Loucy (cell line): ENCODE data around the gene MT1HL1.

ENCODE experiments used
- H2AFZ ChIP-seq: fragments of 200-600 bp; sonication (generic); 2 replicates; pipeline ENCODE4 v1.6.0; 2016; ENCODE audit warnings: antibody characterized with exemption, mild to moderate bottlenecking, low read length, moderate library complexity
- H3F3A ChIP-seq: fragments of 200-600 bp; 2 replicates; pipeline ENCODE4 v1.6.0; 2016; ENCODE audit warnings: antibody characterized with exemption, low read depth, mild to moderate bottlenecking
- H3K27me3 ChIP-seq: fragments of 200-600 bp; sonication (generic); 2 replicates; pipeline ENCODE4 v1.6.1; 2014; ENCODE audit warnings: low read length, mild to moderate bottlenecking; ENCODE audit not compliant: insufficient read depth, poor library complexity, severe bottlenecking
- H3K36me3 ChIP-seq: fragments of 200-600 bp; sonication (generic); 2 replicates; pipeline ENCODE4 v1.6.1; 2016; ENCODE audit warnings: low read length; ENCODE audit not compliant: insufficient read depth
- H3K4me1 ChIP-seq: fragments of 200-600 bp; sonication (generic); 2 replicates; pipeline ENCODE4 v1.5.1; 2014; ENCODE audit warnings: low read length, mild to moderate bottlenecking; ENCODE audit not compliant: insufficient read depth, poor library complexity, severe bottlenecking
- H3K4me2 ChIP-seq: fragments of 200-600 bp; sonication (generic); 2 replicates; pipeline ENCODE4 v1.6.0; 2014; ENCODE audit warnings: antibody characterized with exemption, low read length, low read depth, mild to moderate bottlenecking; ENCODE audit not compliant: poor library complexity, severe bottlenecking
- H3K4me3 ChIP-seq: fragments of 200-600 bp; sonication (generic); 2 replicates; pipeline ENCODE4 v1.5.1; 2014; ENCODE audit warnings: low read length, mild to moderate bottlenecking, mixed read lengths; ENCODE audit not compliant: poor library complexity, severe bottlenecking
- H3K79me2 ChIP-seq: fragments of 200-600 bp; sonication (generic); 2 replicates; pipeline ENCODE4 v1.6.1; 2014; ENCODE audit warnings: low read length; ENCODE audit not compliant: insufficient read depth
- H3K9ac ChIP-seq: fragments of 200-600 bp; sonication (generic); 2 replicates; pipeline ENCODE4 v1.6.0; 2014; ENCODE audit warnings: mild to moderate bottlenecking, low read depth, low read length, moderate library complexity; ENCODE audit not compliant: poor library complexity, severe bottlenecking
- H3K9me2 ChIP-seq: fragments of 200-600 bp; sonication (generic); replicated peaks from 2 replicates; pipeline ENCODE4 v1.6.1; 2016; ENCODE audit warnings: low read depth, low read length, mixed read lengths
- H3K9me3 ChIP-seq: fragments of 200-600 bp; sonication (generic); 2 replicates; pipeline ENCODE4 v1.6.1; 2014; ENCODE audit warnings: mild to moderate bottlenecking, antibody characterized with exemption, low read length, low read depth; ENCODE audit not compliant: insufficient read depth
- H4K20me1 ChIP-seq: fragments of 200-600 bp; sonication (generic); 2 replicates; pipeline ENCODE4 v1.6.0; 2014; ENCODE audit warnings: antibody characterized with exemption, low read length, mild to moderate bottlenecking; ENCODE audit not compliant: insufficient read depth, poor library complexity, severe bottlenecking
- EZH2phosphoT487 ChIP-seq: fragments of 200-600 bp; IDR thresholded peaks from 2 replicates; pipeline ENCODE4 v1.6.1; 2018; ENCODE audit warnings: antibody characterized with exemption, mild to moderate bottlenecking, moderate library complexity, borderline replicate concordance
- TF ChIP-seq, protein P1 (sequence below): fragments of 200-600 bp; sonication (generic); conservative IDR thresholded peaks from 2 replicates; pipeline ENCODE4 v1.5.1; 2014; ENCODE audit warnings: mild to moderate bottlenecking, antibody characterized with exemption, low read length

Gene MT1HL1

DNA sequence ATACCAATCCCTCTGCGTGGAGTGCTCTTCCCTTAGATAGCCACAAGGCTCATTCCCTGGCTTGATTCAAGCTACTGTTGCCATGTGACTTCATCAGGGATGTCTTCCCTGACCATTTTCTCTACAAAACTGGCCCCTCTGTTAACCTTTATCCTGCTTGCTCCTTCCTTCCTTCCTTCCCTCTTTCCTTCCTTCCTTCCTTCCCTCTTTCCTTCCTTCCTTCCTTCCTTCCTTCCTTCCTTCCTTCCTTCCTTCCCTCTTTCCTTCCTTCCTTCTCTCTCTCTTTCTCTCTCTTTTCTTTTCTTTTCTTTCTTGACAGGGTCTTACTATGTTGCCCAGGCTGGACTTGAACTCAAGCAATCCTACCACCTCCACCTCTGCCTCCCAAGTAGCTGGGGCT lies 31.5 kb upstream of the MT1HL1 start:
- no peak overlapping the region for H3K4me2 ChIP-seq

DNA sequence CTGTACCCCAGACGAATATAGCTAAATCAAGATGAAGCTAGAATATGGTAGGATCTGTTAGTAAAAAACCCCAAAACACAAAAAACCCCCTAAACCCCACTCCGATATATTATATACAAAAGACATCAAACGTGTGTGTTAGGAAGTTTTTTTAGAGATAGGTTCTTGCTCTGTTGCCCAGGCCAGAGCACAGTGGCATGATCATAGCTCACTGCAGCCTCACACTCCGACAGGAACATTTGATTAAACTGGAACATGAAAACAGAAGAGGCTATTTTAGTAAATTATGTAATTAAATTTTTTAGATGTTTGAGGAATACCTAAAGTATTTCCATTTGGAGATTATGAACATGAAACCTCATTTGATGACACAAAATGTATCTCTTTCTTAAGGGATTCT lies 29.6 kb upstream of the MT1HL1 start:
- H3K36me3 ChIP-seq = no peaks in the 10 kb centered on the region
- TF ChIP-seq EZH2phosphoT487 = no peak
- TF ChIP-seq, protein P1, sequence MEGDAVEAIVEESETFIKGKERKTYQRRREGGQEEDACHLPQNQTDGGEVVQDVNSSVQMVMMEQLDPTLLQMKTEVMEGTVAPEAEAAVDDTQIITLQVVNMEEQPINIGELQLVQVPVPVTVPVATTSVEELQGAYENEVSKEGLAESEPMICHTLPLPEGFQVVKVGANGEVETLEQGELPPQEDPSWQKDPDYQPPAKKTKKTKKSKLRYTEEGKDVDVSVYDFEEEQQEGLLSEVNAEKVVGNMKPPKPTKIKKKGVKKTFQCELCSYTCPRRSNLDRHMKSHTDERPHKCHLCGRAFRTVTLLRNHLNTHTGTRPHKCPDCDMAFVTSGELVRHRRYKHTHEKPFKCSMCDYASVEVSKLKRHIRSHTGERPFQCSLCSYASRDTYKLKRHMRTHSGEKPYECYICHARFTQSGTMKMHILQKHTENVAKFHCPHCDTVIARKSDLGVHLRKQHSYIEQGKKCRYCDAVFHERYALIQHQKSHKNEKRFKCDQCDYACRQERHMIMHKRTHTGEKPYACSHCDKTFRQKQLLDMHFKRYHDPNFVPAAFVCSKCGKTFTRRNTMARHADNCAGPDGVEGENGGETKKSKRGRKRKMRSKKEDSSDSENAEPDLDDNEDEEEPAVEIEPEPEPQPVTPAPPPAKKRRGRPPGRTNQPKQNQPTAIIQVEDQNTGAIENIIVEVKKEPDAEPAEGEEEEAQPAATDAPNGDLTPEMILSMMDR = no peak
- no peaks in the 10 kb centered on the region for H3K9me2 ChIP-seq
- no peaks in the 10 kb centered on the region for H4K20me1 ChIP-seq
- no peaks in the 10 kb centered on the region for H3K4me1 ChIP-seq
- H3K79me2 ChIP-seq = no peaks in the 10 kb centered on the region
- H3K9ac ChIP-seq = no peak overlapping the region
- no peaks in the 10 kb centered on the region for H3K9me3 ChIP-seq
- H3F3A ChIP-seq = no peaks in the 10 kb centered on the region
- H3K4me2 ChIP-seq = no peak overlapping the region
- no peaks in the 10 kb centered on the region for H3K27me3 ChIP-seq
- H3K4me3 ChIP-seq = no peak overlapping the region
- no peak overlapping the region for H2AFZ ChIP-seq

More for the DNA sequence above, 31.5 kb upstream of the MT1HL1 start:
- Histone ChIP-seq H3K9ac (no peak overlapping the region), H3K9me2 (no peaks in the 10 kb centered on the region), H3K4me3 (no peak overlapping the region), H3K27me3 (no peaks in the 10 kb centered on the region), H3F3A (no peaks in the 10 kb centered on the region), H3K9me3 (no peaks in the 10 kb centered on the region), H4K20me1 (no peaks in the 10 kb centered on the region), H2AFZ (no peak overlapping the region), H3K79me2 (no peaks in the 10 kb centered on the region), H3K4me1 (no peaks in the 10 kb centered on the region), H3K36me3 (no peaks in the 10 kb centered on the region)
- TF ChIP-seq EZH2phosphoT487 = no peak

DNA sequence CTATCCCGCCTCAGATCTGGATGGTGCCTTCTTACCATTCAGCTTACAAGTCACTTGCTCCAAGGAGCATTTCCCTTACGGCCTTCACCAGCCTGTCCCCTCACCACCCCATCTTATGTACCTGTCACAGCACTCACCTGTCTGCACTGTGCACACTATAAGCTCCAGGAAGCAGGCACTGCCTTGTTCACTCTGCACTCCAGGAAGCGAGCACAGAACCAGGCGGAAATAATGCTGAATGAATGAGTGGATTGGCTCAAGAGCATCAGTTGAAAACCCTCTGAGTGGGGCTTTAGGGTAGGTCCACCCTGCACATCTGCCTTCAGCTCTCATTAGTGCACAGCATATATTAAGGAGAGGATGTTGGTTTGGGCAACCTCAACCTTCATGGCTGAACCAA lies 28.8 kb upstream of the MT1HL1 start:
- H2AFZ ChIP-seq = no peak overlapping the region
- H4K20me1 ChIP-seq = no peaks in the 10 kb centered on the region
- H3K4me2 ChIP-seq = no peak overlapping the region
- no peak overlapping the region for H3K9ac ChIP-seq
- no peaks in the 10 kb centered on the region for H3K4me1 ChIP-seq
- no peaks in the 10 kb centered on the region for H3K36me3 ChIP-seq
- no peaks in the 10 kb centered on the region for H3F3A ChIP-seq
- H3K9me3 ChIP-seq = no peaks in the 10 kb centered on the region
- TF ChIP-seq EZH2phosphoT487 = no peak
- TF ChIP-seq, protein P1 = no peak
- no peaks in the 10 kb centered on the region for H3K9me2 ChIP-seq
- H3K79me2 ChIP-seq = no peaks in the 10 kb centered on the region
- no peak overlapping the region for H3K4me3 ChIP-seq
- H3K27me3 ChIP-seq = no peaks in the 10 kb centered on the region

DNA sequence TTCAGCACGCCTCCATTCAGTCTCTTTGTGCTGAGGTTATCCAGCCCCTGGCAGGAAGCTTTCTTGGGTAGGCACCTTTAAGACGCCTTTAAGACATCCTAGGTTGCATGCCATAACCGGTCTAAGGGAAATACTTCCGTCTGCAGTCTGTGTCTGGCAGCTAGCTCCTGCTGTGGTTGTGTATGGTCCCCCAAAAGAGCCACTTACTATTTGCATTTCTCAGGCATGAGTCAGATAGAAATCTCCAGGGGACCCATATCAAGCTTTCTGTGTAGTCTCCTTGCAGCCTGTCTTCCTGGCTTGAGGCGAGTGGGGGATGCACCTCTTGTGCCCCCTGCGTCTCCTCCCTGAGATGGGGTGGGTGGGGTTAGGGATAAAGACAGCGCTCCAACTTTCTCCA lies 27.8 kb upstream of the MT1HL1 start:
- Histone ChIP-seq H3K4me1 (no peaks in the 10 kb centered on the region), H3F3A (no peaks in the 10 kb centered on the region), H3K36me3 (no peaks in the 10 kb centered on the region), H4K20me1 (no peaks in the 10 kb centered on the region), H3K4me3 (no peak overlapping the region), H3K9ac (no peak overlapping the region), H3K79me2 (no peaks in the 10 kb centered on the region), H3K4me2 (no peak overlapping the region), H3K27me3 (no peaks in the 10 kb centered on the region), H3K9me2 (no peaks in the 10 kb centered on the region), H2AFZ (no peak overlapping the region), H3K9me3 (no peaks in the 10 kb centered on the region)
- TF ChIP-seq, protein P1 = no peak
- TF ChIP-seq EZH2phosphoT487 = no peak
